CD4-positive, CD25-positive, alpha-beta regulatory T cell (primary cell): ENCODE measurements around the gene BLM. TPM values are rescaled to one million over a fixed set of nuclear protein-coding genes. Genes with fewer than 3 reads are reported as not detected.
A peak's percentile ranks its signal among the peaks of the same experiment; 100 is the strongest.

Source experiments
- ATAC-seq, 2 donors: fragments of 150-1000 bp; cut with Tn5 transposase; one replicate each; pipeline ENCODE4 v1.10.0; 2021; ENCODE audit warnings: low read depth in 2 of 2, moderate number of reproducible peaks in 2 of 2, moderate library complexity in 1 of 2
- DNase-seq, 3 donors: peaks; one replicate each; pipeline versions ENCODE4 v3.0.0 to v3.0.0-alpha.2; 2012 to 2022; ENCODE audit warnings: mixed read lengths in 1 of 3
- H3K27ac ChIP-seq: one replicate; pipeline ENCODE4 v1.7.0; 2013; ENCODE audit warnings: mild to moderate bottlenecking, low read length; ENCODE audit not compliant: insufficient read depth, poor library complexity, severe bottlenecking
- H3K27me3 ChIP-seq: one replicate; pipeline ENCODE4 v1.7.0; 2013; ENCODE audit warnings: low read length; ENCODE audit not compliant: control insufficient read depth, insufficient read depth
- H3K36me3 ChIP-seq: one replicate; pipeline ENCODE4 v1.7.0; 2013; ENCODE audit warnings: mild to moderate bottlenecking, low read length, moderate library complexity; ENCODE audit not compliant: control insufficient read depth, insufficient read depth
- H3K4me1 ChIP-seq: 2 replicates; pipeline ENCODE4 v1.7.0; 2013; ENCODE audit warnings: mild to moderate bottlenecking, low read length; ENCODE audit not compliant: insufficient read depth, control insufficient read depth, poor library complexity, severe bottlenecking
- H3K4me3 ChIP-seq: one replicate; pipeline ENCODE4 v1.7.0; 2013; ENCODE audit warnings: low read depth, mild to moderate bottlenecking, low read length, moderate library complexity
- H3K9me3 ChIP-seq, 2 experiments: 1 replicate in 1 of 2; 2 replicates in 1 of 2; pipeline ENCODE4 v1.7.0; 2013; ENCODE audit warnings: low read length in 2 of 2, mild to moderate bottlenecking in 1 of 2, moderate library complexity in 1 of 2; ENCODE audit not compliant: control insufficient read depth in 2 of 2
- H3K27ac Mint-ChIP-seq, 3 donors: one replicate each; pipeline ENCODE4 v1.8.0; 2020 to 2022; ENCODE audit warnings: mild to moderate bottlenecking in 3 of 3, mixed read lengths in 3 of 3, moderate library complexity in 2 of 3
- H3K27me3 Mint-ChIP-seq: one replicate; pipeline ENCODE4 v1.8.0; 2022; ENCODE audit warnings: mild to moderate bottlenecking, mixed read lengths
- H3K36me3 Mint-ChIP-seq: one replicate; pipeline ENCODE4 v1.8.0; 2020; ENCODE audit warnings: mixed read lengths
- H3K4me1 Mint-ChIP-seq, 4 donors: one replicate each; pipeline ENCODE4 v1.8.0; 2020 to 2022; ENCODE audit warnings: mixed read lengths in 4 of 4, mild to moderate bottlenecking in 1 of 4
- H3K4me3 Mint-ChIP-seq, 4 donors: one replicate each; pipeline ENCODE4 v1.8.0; 2020 to 2022; ENCODE audit warnings: mild to moderate bottlenecking in 4 of 4, mixed read lengths in 4 of 4, moderate library complexity in 3 of 4
- H3K9me3 Mint-ChIP-seq, 7 donors: one replicate each; pipeline ENCODE4 v1.8.0; 2020 to 2022; ENCODE audit warnings: mixed read lengths in 7 of 7, mild to moderate bottlenecking in 3 of 7, moderate library complexity in 2 of 7
- polyA plus RNA-seq, 4 donors: library from polyadenylated mRNA; unstranded; fragments of 300-500 nt; fragmentation: Illumina TruSeq; gene quantifications; one replicate each; pipeline ENCODE4 v1.2.3, GENCODE V29; 2021
- total RNA-seq: library from RNA; stranded (reverse); gene quantifications from one replicate; pipeline ENCODE4 v1.2.3, GENCODE V29; 2022

The BLM gene
- total and polyA plus RNA-seq, 5 donors from 2014 or later: 6.3 to 12.0 (median 7.0) TPM

- Histone ChIP-seq H3K27ac (no peak overlapping the region), H3K9me3 (no peaks in the 10 kb centered on the region), H3K27me3 (no peaks in the 10 kb centered on the region), H3K4me1 (no peaks in the 10 kb centered on the region), H3K4me3 (no peak overlapping the region), H3K36me3 (no peaks in the 10 kb centered on the region)
- DNase-seq: peak in 1 of 3 donors; percentile 23
- H3K4me1 Mint-ChIP-seq: peaks cover 14 to 32% (median 22%) of the 10 kb centered on the region in 4 donors
- H3K4me3 Mint-ChIP-seq: peak overlapping the region in 1 of 4 donors; percentile 26
- H3K27me3 Mint-ChIP-seq: no peaks in the 10 kb centered on the region
- H3K9me3 Mint-ChIP-seq: peaks cover 0 to 3% (median 1%) of the 10 kb centered on the region in 7 donors
- H3K27ac Mint-ChIP-seq: peak overlapping the region in 1 of 3 donors; percentile 39
- peaks cover 4% of the 10 kb centered on the region for H3K36me3 Mint-ChIP-seq
- ATAC-seq: no peak
Observed at GRCh38 chr15:90742087-90742486, 24.9 kb downstream of the BLM start.

DNA sequence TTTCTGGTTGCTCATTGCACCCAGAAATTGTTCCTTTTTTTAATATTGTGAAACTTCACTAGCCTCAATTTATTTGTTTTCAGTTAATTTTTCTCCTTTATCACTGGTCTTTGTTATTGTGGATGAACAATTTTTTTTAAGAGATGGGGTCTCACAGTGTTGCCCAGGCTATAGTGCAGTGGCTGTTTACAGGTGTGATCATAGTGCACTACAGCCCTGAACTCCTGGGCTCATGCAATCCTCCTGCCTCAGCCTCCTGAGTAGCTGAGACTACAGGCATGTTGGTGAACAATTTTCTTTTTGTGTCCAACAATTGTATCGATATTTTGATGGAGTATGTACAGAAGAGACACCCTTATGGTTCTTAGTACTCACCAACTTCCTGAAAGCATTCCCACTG is 26.3 kb downstream of the BLM start:
- H3K9me3 ChIP-seq: no peaks in the 10 kb centered on the region
- Mint-ChIP-seq H3K27ac (peak overlapping the region in 1 of 3 donors; percentile 49), H3K36me3 (peaks cover 8% of the 10 kb centered on the region), H3K4me1 (peaks cover 13 to 26% (median 19%) of the 10 kb centered on the region in 4 donors), H3K9me3 (peaks cover 0 to 3% (median 1%) of the 10 kb centered on the region in 7 donors), H3K27me3 (no peaks in the 10 kb centered on the region), H3K4me3 (no peak overlapping the region)
- no peaks in the 10 kb centered on the region for H3K36me3 ChIP-seq
- DNase-seq (no peak), ATAC-seq (no peak)
- H3K4me3 ChIP-seq: no peak overlapping the region
- H3K27me3 ChIP-seq: no peaks in the 10 kb centered on the region
- H3K27ac ChIP-seq: no peak overlapping the region
- no peaks in the 10 kb centered on the region for H3K4me1 ChIP-seq

DNA sequence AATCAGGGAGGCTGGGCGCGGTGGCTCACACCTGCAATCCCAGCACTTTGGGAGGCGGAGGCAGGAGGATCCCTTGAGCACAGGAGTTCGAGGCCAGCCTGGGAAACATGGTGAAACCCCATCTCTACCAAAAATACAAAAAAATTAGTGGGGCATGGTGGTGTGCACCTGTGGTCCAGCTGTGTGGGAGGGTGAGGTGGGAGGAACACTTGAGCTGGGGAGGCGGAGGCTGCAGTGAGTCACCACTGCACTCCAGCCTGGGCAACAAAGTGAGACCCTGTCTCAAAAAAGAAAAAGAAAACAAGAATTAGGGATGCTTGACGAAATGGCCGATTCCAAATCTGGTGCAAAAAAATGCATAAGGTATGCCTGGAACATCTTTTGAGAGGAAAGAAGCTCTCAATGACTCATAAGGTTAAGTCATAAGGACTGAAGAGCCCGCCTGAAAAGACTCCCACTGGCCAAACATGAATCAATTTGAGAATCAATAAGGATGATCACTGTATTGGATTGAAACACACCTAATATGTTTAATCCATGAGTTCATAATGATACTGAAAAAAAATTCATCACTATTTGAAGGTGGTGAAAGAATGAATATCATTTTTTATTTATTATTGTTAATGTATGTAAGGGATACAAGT is 27.7 kb downstream of the BLM start:
- Histone ChIP-seq H3K4me3 (no peak overlapping the region), H3K27me3 (no peaks in the 10 kb centered on the region), H3K36me3 (peaks cover 5% of the 10 kb centered on the region), H3K9me3 (no peaks in the 10 kb centered on the region), H3K27ac (no peak overlapping the region), H3K4me1 (peaks cover 9% of the 10 kb centered on the region)
- no peak for DNase-seq
- peaks cover 0 to 3% (median 0%) of the 10 kb centered on the region in 7 donors for H3K9me3 Mint-ChIP-seq
- ATAC-seq: no peak
- H3K4me3 Mint-ChIP-seq: no peak overlapping the region
- H3K36me3 Mint-ChIP-seq: peaks cover 8% of the 10 kb centered on the region
- no peak overlapping the region for H3K27ac Mint-ChIP-seq
- peaks cover 11 to 34% (median 28%) of the 10 kb centered on the region in 4 donors for H3K4me1 Mint-ChIP-seq
- H3K27me3 Mint-ChIP-seq: no peaks in the 10 kb centered on the region

GRCh38 chr15:90749754-90750153 is 32.6 kb downstream of the BLM start:
- ATAC-seq (peak; percentile 76 to 81), DNase-seq (peak in 2 of 3 donors; percentile 9 to 60)
- peaks cover 21% of the 10 kb centered on the region for H3K36me3 Mint-ChIP-seq
- H3K4me3 ChIP-seq: peak overlapping the region; percentile 68
- no peaks in the 10 kb centered on the region for H3K27me3 ChIP-seq
- H3K9me3 ChIP-seq: no peaks in the 10 kb centered on the region
- peak overlapping the region; percentile 11 to 37 (median 22) for H3K27ac Mint-ChIP-seq
- H3K4me3 Mint-ChIP-seq: peak overlapping the region; percentile 48 to 92 (median 72)
- H3K27ac ChIP-seq: peak overlapping the region; percentile 41
- H3K4me1 Mint-ChIP-seq: peaks cover 11 to 48% (median 33%) of the 10 kb centered on the region in 4 donors
- H3K4me1 ChIP-seq: peaks cover 22% of the 10 kb centered on the region
- no peaks in the 10 kb centered on the region for H3K27me3 Mint-ChIP-seq
- H3K9me3 Mint-ChIP-seq: peaks cover 0 to 3% (median 0%) of the 10 kb centered on the region in 7 donors
- peaks cover 6% of the 10 kb centered on the region for H3K36me3 ChIP-seq

DNA sequence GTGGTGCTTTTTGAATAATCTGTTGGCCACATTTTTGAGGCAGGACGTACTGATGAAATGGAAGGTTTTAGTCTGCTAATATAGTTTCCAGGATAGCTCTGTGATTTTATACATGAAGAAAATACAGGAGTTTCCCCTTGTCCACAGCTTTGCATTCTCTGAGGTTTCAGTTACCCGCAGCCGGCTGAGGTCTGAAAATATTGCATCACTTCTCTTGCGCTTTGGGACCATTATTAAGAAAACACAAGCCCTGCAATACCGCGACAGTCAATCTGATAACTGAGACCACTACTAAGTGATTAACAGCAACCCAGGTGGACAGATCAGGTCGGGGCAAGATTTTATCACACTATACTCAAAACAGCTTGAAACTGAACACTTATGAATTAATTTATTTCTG is 33.0 kb downstream of the BLM start:
- no peaks in the 10 kb centered on the region for H3K27me3 ChIP-seq
- no peaks in the 10 kb centered on the region for H3K9me3 ChIP-seq
- peaks cover 22% of the 10 kb centered on the region for H3K4me1 ChIP-seq
- peaks cover 9% of the 10 kb centered on the region for H3K36me3 ChIP-seq
- Mint-ChIP-seq H3K27ac (peak overlapping the region in 2 of 3 donors; percentile 22 to 37), H3K27me3 (no peaks in the 10 kb centered on the region), H3K4me3 (peak overlapping the region; percentile 48 to 92 (median 72)), H3K36me3 (peaks cover 25% of the 10 kb centered on the region), H3K4me1 (peaks cover 11 to 52% (median 33%) of the 10 kb centered on the region in 4 donors), H3K9me3 (peaks cover 0 to 3% (median 0%) of the 10 kb centered on the region in 7 donors)
- ATAC-seq (peak in 1 of 2 donors; percentile 27), DNase-seq (peak; percentile 5 to 34 (median 10))
- peak overlapping the region; percentile 68 for H3K4me3 ChIP-seq
- peak overlapping the region; percentile 41 for H3K27ac ChIP-seq

GRCh38 chr15:90751300-90751825 is 34.2 kb downstream of the BLM start:
- Histone ChIP-seq H3K9me3 (no peaks in the 10 kb centered on the region), H3K27ac (no peak overlapping the region), H3K27me3 (no peaks in the 10 kb centered on the region), H3K4me3 (peak overlapping the region; percentile 68), H3K36me3 (peaks cover 14% of the 10 kb centered on the region), H3K4me1 (peaks cover 22% of the 10 kb centered on the region)
- ATAC-seq (no peak), DNase-seq (no peak)
- Mint-ChIP-seq H3K4me3 (peak overlapping the region in 1 of 4 donors; percentile 51), H3K9me3 (no peaks in the 10 kb centered on the region), H3K27ac (no peak overlapping the region), H3K4me1 (peaks cover 11 to 46% (median 33%) of the 10 kb centered on the region in 4 donors), H3K36me3 (peaks cover 32% of the 10 kb centered on the region), H3K27me3 (no peaks in the 10 kb centered on the region)

DNA sequence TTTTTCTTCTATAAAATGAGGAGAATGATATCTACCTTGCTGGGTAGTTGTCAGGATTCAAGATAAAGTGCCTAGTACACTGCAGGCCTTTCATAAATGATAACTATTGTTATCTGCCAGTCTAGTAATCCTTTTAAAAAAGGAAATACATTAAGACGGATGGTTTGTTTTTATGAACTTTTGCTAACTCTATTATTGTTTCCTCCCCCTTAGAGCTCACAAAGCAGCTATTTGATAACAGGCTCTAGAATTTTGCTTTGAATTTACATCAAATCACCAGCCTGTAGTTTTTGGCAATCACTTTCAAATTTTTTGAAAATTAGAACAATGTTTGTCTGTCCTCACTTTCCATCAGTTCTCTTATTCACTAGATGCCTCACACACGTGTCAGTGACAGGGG is 39.8 kb downstream of the BLM start:
- H3K9me3 ChIP-seq: no peaks in the 10 kb centered on the region
- ATAC-seq (no peak), DNase-seq (no peak)
- H3K27me3 ChIP-seq: no peaks in the 10 kb centered on the region
- H3K27me3 Mint-ChIP-seq: no peaks in the 10 kb centered on the region
- no peak overlapping the region for H3K4me3 Mint-ChIP-seq
- H3K36me3 ChIP-seq: peaks cover 24% of the 10 kb centered on the region
- peaks cover 50% of the 10 kb centered on the region for H3K36me3 Mint-ChIP-seq
- no peak overlapping the region for H3K27ac ChIP-seq
- H3K9me3 Mint-ChIP-seq: no peaks in the 10 kb centered on the region
- H3K27ac Mint-ChIP-seq: peak overlapping the region; percentile 47 to 92 (median 54)
- H3K4me1 Mint-ChIP-seq: peaks cover 0 to 15% (median 7%) of the 10 kb centered on the region in 4 donors
- no peak overlapping the region for H3K4me3 ChIP-seq
- H3K4me1 ChIP-seq: no peaks in the 10 kb centered on the region
